Activated CD4-positive, alpha-beta memory T cell treated with anti-CD3 and anti-CD28 coated beads for 36 hours (primary cell): Measurements from ENCODE around the gene ATP5PF. TPM values are rescaled to one million over a fixed set of nuclear protein-coding genes. Genes with fewer than 3 reads are reported as not detected.

Experiments used
- CTCF ChIA-PET: fragments of 350-600 bp; sonication (Branson Sonifier 250); formaldehyde crosslinking; loops from one replicate; lab custom pipeline; 2021; ENCODE audit warnings: antibody characterized with exemption, inconsistent platforms; lab: Charles Lee
- POLR2A ChIA-PET: fragments of 350-600 bp; sonication (Branson Sonifier 250); formaldehyde crosslinking; loops from one replicate; lab custom pipeline; 2021; ENCODE audit warnings: antibody characterized with exemption; lab: Charles Lee
- DNase-seq: peaks from one replicate; pipeline ENCODE4 v3.0.0-alpha.2; 2020
- H3K27ac Mint-ChIP-seq: one replicate; pipeline ENCODE4 v1.8.0; 2021; ENCODE audit warnings: mixed read lengths
- H3K27me3 Mint-ChIP-seq: one replicate; pipeline ENCODE4 v1.8.0; 2021; ENCODE audit warnings: mixed read lengths
- H3K36me3 Mint-ChIP-seq: one replicate; pipeline ENCODE4 v1.8.0; 2021; ENCODE audit warnings: mixed read lengths
- H3K4me1 Mint-ChIP-seq: one replicate; pipeline ENCODE4 v1.8.0; 2021; ENCODE audit warnings: low read depth, mixed read lengths
- H3K4me3 Mint-ChIP-seq: one replicate; pipeline ENCODE4 v1.8.0; 2021; ENCODE audit warnings: mild to moderate bottlenecking, mixed read lengths
- H3K9me3 Mint-ChIP-seq: one replicate; pipeline ENCODE4 v1.8.0; 2021; ENCODE audit warnings: mixed read lengths
- intact Hi-C: fragments of 100-400 bp; cut with micrococcal nuclease; formaldehyde crosslinking; loops from one replicate; pipeline ENCODE4 v1.15.1; 2023
- total RNA-seq, 2 experiments: library from RNA; stranded (reverse); gene quantifications; one replicate each; pipeline ENCODE4 v1.2.3, GENCODE V29; 2021

ATP5PF gene
- total RNA-seq, 2 experiments from 2014 or later: 150 to 151 TPM

- no peak overlapping the region for H3K27ac Mint-ChIP-seq
- H3K4me1 Mint-ChIP-seq: no peaks in the 10 kb centered on the region
- POLR2A ChIA-PET: no interaction called here
- no peaks in the 10 kb centered on the region for H3K9me3 Mint-ChIP-seq
- CTCF ChIA-PET: no interaction called here
- H3K27me3 Mint-ChIP-seq: peaks cover 3% of the 10 kb centered on the region
- H3K4me3 Mint-ChIP-seq: no peak overlapping the region
- DNase-seq: no peak
- intact Hi-C loops: no loop called here
- H3K36me3 Mint-ChIP-seq: no peaks in the 10 kb centered on the region
Measured at GRCh38 chr21:25687787-25688186, 46.9 kb downstream of the ATP5PF start.

DNA sequence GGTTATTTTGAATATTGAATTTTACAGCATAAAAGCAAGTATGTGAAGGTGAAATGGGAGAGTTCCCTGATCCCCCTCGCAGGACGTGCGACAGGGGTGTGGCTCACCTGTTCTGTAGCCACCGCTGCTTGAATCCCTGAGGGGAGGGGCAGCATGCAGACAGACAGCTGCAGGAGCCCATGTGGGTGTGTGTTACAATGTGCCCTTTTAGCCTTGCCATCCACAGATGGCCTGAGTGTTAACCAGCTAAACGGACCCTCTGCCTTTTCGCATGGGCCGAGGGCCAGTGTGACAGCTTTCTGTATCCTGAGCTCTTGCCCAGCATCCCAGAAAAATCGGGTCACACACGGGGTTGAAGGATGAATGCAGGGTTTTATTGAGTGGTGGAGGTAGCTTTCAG lies 52.3 kb downstream of the ATP5PF start:
- Mint-ChIP-seq H3K27ac (no peak overlapping the region), H3K4me1 (no peaks in the 10 kb centered on the region), H3K9me3 (no peaks in the 10 kb centered on the region), H3K4me3 (no peak overlapping the region), H3K36me3 (no peaks in the 10 kb centered on the region), H3K27me3 (peaks cover 3% of the 10 kb centered on the region)
- no peak for DNase-seq
- intact Hi-C loops: no loop called here
- CTCF ChIA-PET: no interaction called here
- POLR2A ChIA-PET: no interaction called here

GRCh38 chr21:25676451-25676850 lies 58.3 kb downstream of the ATP5PF start:
- Mint-ChIP-seq H3K4me3 (no peak overlapping the region), H3K27ac (no peak overlapping the region), H3K27me3 (no peaks in the 10 kb centered on the region), H3K4me1 (no peaks in the 10 kb centered on the region), H3K9me3 (peaks cover 6% of the 10 kb centered on the region), H3K36me3 (peaks cover 3% of the 10 kb centered on the region)
- DNase-seq: no peak
- ChIA-PET CTCF (no interaction called here), POLR2A (no interaction called here)
- intact Hi-C loops: no loop called here

Other genes starting within 250 kb of the ATP5PF start
- 10 to 100 TPM; 71.7 to 73.6 TPM for gene MRPL39, start 127.4 kb downstream of the ATP5PF start, total RNA-seq
- gene JAM2, start 95.6 kb downstream of the ATP5PF start, total RNA-seq: 1 to 10 TPM in 1 of 2 experiments, under 1 TPM in 1; 0.58 to 1.2 TPM
- gene GABPA, start 68 bp upstream of the ATP5PF start, total RNA-seq: 10 to 100 TPM; 22.3 to 24.7 TPM